MM.1S (cell line): Measurements from ENCODE around the gene NSUN7.
A peak's percentile ranks its signal among the peaks of the same experiment; 100 is the strongest.

Source experiments
- DNase-seq: peaks from one replicate; pipeline ENCODE4 v3.0.0-alpha.2; 2015
- H2AFZ ChIP-seq: fragments of 300-600 bp; sonication (generic); 2 replicates; pipeline ENCODE4 v1.6.0; 2016; ENCODE audit warnings: antibody characterized with exemption, low read length
- H3F3A ChIP-seq: fragments of 300-600 bp; sonication (generic); 2 replicates; pipeline ENCODE4 v1.6.1; 2016; ENCODE audit warnings: mild to moderate bottlenecking, antibody characterized with exemption, low read length, moderate library complexity, mixed read lengths; ENCODE audit not compliant: insufficient read depth
- H3K27ac ChIP-seq: fragments of 300-600 bp; sonication (generic); 2 replicates; pipeline ENCODE4 v1.5.1; 2016; ENCODE audit warnings: mild to moderate bottlenecking, low read length
- H3K27me3 ChIP-seq: fragments of 300-600 bp; sonication (generic); replicated peaks from 2 replicates; pipeline ENCODE4 v1.6.0; 2016; ENCODE audit warnings: low read length; ENCODE audit not compliant: insufficient read depth
- H3K36me3 ChIP-seq: fragments of 300-600 bp; sonication (generic); replicated peaks from 2 replicates; pipeline ENCODE4 v1.6.1; 2016; ENCODE audit warnings: mild to moderate bottlenecking, low read length, mixed read lengths; ENCODE audit not compliant: insufficient read depth
- H3K4me1 ChIP-seq: fragments of 300-600 bp; sonication (generic); 2 replicates; pipeline ENCODE4 v1.6.1; 2016; ENCODE audit warnings: low read length, mixed read lengths
- H3K4me2 ChIP-seq: fragments of 300-600 bp; sonication (generic); 2 replicates; pipeline ENCODE4 v1.6.0; 2016; ENCODE audit warnings: low read depth, low read length
- H3K4me3 ChIP-seq: fragments of 300-600 bp; sonication (generic); 2 replicates; pipeline ENCODE4 v1.5.1; 2016; ENCODE audit warnings: low read length, mixed read lengths
- H3K79me2 ChIP-seq: fragments of 300-600 bp; sonication (generic); 2 replicates; pipeline ENCODE4 v1.6.1; 2016; ENCODE audit warnings: mixed run types, low read length, mixed read lengths
- H3K9ac ChIP-seq: fragments of 300-600 bp; sonication (generic); 2 replicates; pipeline ENCODE4 v1.6.1; 2016; ENCODE audit warnings: low read length, mixed read lengths
- H3K9me2 ChIP-seq: fragments of 300-600 bp; sonication (generic); replicated peaks from 2 replicates; pipeline ENCODE4 v1.6.1; 2016; ENCODE audit warnings: mild to moderate bottlenecking, low read length, mixed read lengths; ENCODE audit not compliant: insufficient read depth
- H3K9me3 ChIP-seq: fragments of 300-600 bp; sonication (generic); replicated peaks from 2 replicates; pipeline ENCODE4 v1.6.1; 2016; ENCODE audit warnings: mild to moderate bottlenecking, low read length, mixed read lengths; ENCODE audit not compliant: insufficient read depth
- H4K20me1 ChIP-seq: fragments of 300-600 bp; sonication (generic); 2 replicates; pipeline ENCODE4 v1.6.1; 2016; ENCODE audit warnings: mild to moderate bottlenecking, low read length, moderate library complexity, mixed read lengths; ENCODE audit not compliant: insufficient read depth
- CTCF ChIP-seq: fragments of 300-600 bp; sonication (generic); IDR thresholded peaks from 2 replicates; pipeline ENCODE4 v1.5.1; 2016; ENCODE audit warnings: antibody characterized with exemption, low read length, mixed read lengths
- EZH2 ChIP-seq: fragments of 300-600 bp; sonication (generic); optimal IDR thresholded peaks from 2 replicates; pipeline ENCODE3; 2017; ENCODE audit warnings: low read depth, mild to moderate bottlenecking, antibody characterized with exemption, low read length, mixed read lengths
- EZH2phosphoT487 ChIP-seq: fragments of 300-600 bp; sonication (generic); IDR thresholded peaks from 2 replicates; pipeline ENCODE4 v1.6.1; 2018; ENCODE audit warnings: antibody characterized with exemption, low read length

NSUN7 gene

DNA sequence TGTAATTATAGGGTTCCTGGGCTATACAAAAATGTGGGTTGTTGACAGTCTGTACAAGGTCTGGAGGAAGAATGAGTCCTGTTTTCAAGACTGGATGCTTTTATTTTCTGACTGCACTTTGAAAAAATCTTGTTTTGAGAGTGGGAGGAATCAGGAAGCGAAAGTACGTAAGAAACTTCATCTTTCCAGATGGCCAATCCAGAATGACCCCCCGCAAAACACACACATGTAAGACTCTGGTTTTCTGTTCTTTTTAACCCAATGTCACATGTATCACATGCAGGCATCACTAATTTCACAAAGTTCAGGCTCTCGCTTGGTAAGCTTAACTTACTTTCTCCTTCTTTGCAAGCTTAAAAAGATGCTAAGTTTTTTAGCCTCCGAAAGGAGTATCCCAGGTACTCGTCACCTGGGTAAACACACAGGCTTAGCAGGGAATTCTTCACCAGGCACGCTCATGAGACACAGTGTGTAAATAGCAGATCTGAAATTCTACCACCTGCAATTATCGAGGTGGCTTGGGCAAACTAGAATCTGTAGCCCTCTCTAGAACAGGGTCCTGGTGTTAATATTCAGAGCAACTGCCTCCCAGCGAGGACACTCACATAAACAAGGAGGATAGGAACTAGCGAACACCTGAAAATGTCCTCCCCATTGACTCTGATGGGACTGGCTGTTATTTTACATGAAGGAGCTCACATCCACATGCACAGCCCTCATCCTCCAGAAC lies 90.7 kb downstream of the NSUN7 start:
- DNase-seq = peak; percentile 55
- H4K20me1 ChIP-seq = no peaks in the 10 kb centered on the region

DNA sequence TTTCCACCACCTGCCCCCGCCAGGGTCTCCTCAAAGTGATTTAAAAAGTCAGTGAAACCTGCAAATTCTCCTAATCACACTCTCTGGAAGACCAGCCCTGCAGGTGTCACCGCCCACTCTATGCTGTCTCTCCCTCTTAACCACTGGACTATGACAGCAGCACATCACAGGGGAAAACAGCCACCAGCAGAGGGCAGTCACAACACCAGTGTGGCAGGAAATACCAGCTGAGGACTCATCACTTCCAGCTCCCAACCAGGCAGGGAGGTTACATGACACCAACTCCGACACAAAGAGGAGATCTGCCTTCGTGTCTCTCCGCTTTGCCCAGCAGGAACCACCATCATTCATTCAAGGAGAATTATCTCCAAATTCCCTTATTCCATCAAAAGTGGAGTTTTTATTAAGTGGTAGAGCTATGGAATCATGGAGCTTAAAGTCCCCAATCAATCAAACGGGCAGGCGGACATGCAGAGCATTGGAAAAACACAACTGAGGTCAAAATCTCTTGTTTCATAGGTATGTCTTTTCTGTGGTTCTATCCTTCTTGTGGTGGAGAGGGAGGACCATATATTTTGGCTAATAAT lies 91.3 kb downstream of the NSUN7 start:
- DNase-seq = peak; percentile 90
- H3K4me1 ChIP-seq = peaks cover 10% of the 10 kb centered on the region
- H3K9me2 ChIP-seq = no peaks in the 10 kb centered on the region
- H2AFZ ChIP-seq = peak overlapping the region; percentile 53; the same call in 1 of the 2 replicates
- peaks cover 20% of the 10 kb centered on the region for H3F3A ChIP-seq
- H3K9ac ChIP-seq = peak overlapping the region; percentile 56
- no peaks in the 10 kb centered on the region for H3K36me3 ChIP-seq
- H3K79me2 ChIP-seq = no peaks in the 10 kb centered on the region
- no peaks in the 10 kb centered on the region for H4K20me1 ChIP-seq
- peak overlapping the region; percentile 52 for H3K4me3 ChIP-seq
- no peaks in the 10 kb centered on the region for H3K27me3 ChIP-seq
- peak overlapping the region; percentile 78 for H3K27ac ChIP-seq
- TF ChIP-seq EZH2 = no peak
- peak; percentile 98 for TF ChIP-seq CTCF
- H3K9me3 ChIP-seq = no peaks in the 10 kb centered on the region
- H3K4me2 ChIP-seq = peak overlapping the region; percentile 78

More for the DNA sequence above, 90.7 kb downstream of the NSUN7 start:
- peak overlapping the region; percentile 78 for H3K4me2 ChIP-seq
- H3K27me3 ChIP-seq = no peaks in the 10 kb centered on the region
- TF ChIP-seq EZH2phosphoT487 (no peak), EZH2 (no peak), CTCF (no peak)
- peaks cover 10% of the 10 kb centered on the region for H3K4me1 ChIP-seq
- peak overlapping the region; percentile 56 for H3K9ac ChIP-seq
- H3K36me3 ChIP-seq = no peaks in the 10 kb centered on the region
- H3K27ac ChIP-seq = peak overlapping the region; percentile 78
- H3K79me2 ChIP-seq = no peaks in the 10 kb centered on the region
- peak overlapping the region; percentile 52 for H3K4me3 ChIP-seq
- no peaks in the 10 kb centered on the region for H3K9me3 ChIP-seq
- H3F3A ChIP-seq = peaks cover 20% of the 10 kb centered on the region
- H2AFZ ChIP-seq = peak overlapping the region; percentile 53
- no peaks in the 10 kb centered on the region for H3K9me2 ChIP-seq

DNA sequence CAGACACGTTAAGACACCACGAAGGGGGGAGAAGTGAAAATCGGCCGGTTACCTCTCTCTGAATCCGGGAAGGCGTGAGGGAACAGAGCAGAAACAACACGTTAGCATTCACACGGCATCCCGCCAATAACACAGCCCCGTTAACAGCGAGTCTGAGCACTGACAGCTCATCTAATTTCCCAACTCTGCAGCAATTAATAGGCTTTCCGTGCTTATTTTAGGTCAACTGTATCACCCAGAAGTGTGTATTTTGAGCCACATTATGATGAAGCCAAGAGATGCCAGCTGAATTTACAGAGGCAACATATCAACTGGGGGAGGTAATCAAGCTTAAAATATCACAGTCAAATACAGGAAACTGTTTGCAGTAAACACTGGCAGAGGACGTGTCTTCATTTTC lies 92.6 kb downstream of the NSUN7 start:
- Histone ChIP-seq H2AFZ (no peak overlapping the region), H4K20me1 (no peaks in the 10 kb centered on the region), H3K27ac (no peak overlapping the region), H3K9ac (no peak overlapping the region), H3F3A (peaks cover 20% of the 10 kb centered on the region), H3K9me2 (no peaks in the 10 kb centered on the region), H3K4me1 (peaks cover 10% of the 10 kb centered on the region), H3K27me3 (no peaks in the 10 kb centered on the region), H3K9me3 (no peaks in the 10 kb centered on the region), H3K79me2 (no peaks in the 10 kb centered on the region), H3K36me3 (no peaks in the 10 kb centered on the region), H3K4me2 (no peak overlapping the region), H3K4me3 (no peak overlapping the region)
- no peak for DNase-seq
- no peak for TF ChIP-seq EZH2
- no peak for TF ChIP-seq CTCF
- no peak for TF ChIP-seq EZH2phosphoT487
